GM15510 (cell line): ENCODE results near the gene ACAA1.

Experiments used
- POLR2A ChIP-seq: IDR thresholded peaks from 3 replicates; pipeline ENCODE4 v1.6.1; 2011; ENCODE audit warnings: borderline replicate concordance; ENCODE audit not compliant: insufficient read length; ENCODE audit errors: extremely low read depth

The ACAA1 gene

DNA sequence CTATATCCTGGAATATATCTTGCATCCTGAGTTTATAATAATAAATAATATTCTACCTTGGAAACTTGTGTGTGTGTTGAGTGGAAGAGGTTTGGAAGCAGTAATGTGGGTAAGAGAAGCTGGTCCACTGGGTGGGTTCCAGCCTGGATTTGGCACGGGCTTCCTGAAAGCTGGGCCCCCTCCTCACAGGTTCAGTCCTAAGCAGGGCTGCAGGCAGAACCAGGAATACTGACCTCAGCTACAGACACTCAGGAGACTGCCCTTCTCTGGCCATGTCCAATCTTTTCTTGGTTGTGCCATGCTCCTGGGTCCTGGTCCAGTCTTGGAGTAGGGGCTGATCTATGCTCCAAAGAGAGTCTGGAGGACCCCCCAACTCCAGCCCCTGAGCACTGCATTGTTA is 6.0 kb upstream of the ACAA1 start:
- no peak for TF ChIP-seq POLR2A

GRCh38 chr3:38141952-38142273 is 5.0 kb upstream of the ACAA1 start:
- no peak for TF ChIP-seq POLR2A

- no peak for TF ChIP-seq POLR2A
Measured at GRCh38 chr3:38141173-38141951, 4.4 kb upstream of the ACAA1 start.

- no peak for TF ChIP-seq POLR2A
Measured at GRCh38 chr3:38140326-38141172, 3.6 kb upstream of the ACAA1 start.

- TF ChIP-seq POLR2A, result no peak
Measured at GRCh38 chr3:38139652-38140051, 2.7 kb upstream of the ACAA1 start.

DNA sequence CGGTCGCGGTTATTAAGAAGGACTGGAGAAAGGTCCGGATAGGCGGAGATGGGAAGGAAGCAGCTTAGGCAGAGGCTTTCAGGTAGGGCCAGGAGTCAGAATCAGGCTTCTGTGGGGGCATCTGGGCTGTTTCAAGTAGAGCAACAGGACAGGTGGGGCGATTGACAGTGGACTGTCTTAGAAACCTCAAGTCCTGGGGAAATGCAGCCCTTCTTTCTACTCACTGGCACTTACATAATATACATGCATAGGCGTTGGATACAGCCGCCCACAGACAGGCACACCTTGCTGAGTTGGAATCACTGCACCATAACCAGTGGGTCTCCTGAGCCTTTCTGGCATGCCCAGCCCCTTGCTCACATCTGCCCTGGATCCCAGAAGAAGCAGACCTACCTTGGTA is 2.3 kb upstream of the ACAA1 start:
- TF ChIP-seq POLR2A, result no peak

GRCh38 chr3:38138349-38139190 is 1.6 kb upstream of the ACAA1 start, which contains the start of gene MYD88:
TSS of gene MYD88 (plus strand) at chr3:38138661. CDS start at chr3:38138701, 40 bp downstream.
- peak; percentile 94 for TF ChIP-seq POLR2A

DNA sequence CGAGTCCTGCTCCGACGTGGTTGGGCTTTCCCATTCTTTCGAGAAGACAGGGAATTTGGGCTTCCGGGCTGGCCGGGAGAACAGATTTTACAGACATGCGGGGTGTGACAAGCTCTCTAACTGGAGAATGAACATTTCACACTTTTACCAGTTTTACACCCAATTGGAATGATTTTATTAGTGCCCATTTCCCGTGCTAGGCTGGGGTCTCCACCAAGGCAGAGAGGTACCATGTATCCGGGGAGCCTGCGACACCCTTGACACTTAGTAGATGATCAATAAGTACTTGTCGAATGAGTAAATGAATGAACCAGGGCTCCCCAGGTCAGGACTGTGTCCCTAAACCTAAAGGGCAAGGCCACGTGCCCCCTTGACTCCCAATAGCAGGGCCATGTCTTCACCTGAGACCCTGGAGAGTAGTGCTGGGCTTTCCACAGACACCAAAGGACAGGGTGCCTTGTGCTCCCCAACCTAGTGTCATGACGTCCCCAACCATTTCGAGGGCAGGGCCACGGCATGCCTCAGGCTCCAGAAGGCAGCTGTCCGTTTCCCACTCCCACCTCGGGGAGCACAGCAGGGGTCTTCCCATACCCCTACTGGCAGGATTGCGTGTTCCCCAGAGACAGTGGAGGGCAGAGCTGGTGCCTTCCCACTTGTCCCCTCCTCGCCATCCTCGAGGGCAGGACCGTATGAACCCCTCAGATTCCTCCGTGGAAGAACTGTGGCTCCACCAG is 855 bp upstream of the ACAA1 start:
- TF ChIP-seq POLR2A, result no peak

DNA sequence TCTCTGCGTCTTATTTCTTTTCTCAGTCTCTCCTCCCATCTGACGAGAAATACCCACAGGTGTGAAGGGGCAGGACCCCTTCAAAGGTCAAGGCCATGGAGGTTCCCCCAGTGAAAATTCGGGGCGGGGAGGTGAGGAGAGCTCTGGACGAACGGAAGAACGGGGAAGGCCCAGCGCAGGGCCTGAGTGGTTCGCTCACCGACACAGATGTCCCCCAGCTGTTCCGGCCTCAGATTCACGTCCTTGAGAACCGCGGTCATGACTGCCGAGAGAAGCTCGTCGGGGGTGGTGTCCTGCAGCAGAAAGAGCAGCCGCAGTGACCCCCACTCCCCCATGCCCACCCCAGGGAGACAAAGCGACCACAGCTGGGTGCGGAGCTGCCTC is 542 bp downstream of the ACAA1 start:
- TF ChIP-seq POLR2A, result no peak

- no peak for TF ChIP-seq POLR2A
Measured at GRCh38 chr3:38133557-38134405, 3.1 kb downstream of the ACAA1 start.

DNA sequence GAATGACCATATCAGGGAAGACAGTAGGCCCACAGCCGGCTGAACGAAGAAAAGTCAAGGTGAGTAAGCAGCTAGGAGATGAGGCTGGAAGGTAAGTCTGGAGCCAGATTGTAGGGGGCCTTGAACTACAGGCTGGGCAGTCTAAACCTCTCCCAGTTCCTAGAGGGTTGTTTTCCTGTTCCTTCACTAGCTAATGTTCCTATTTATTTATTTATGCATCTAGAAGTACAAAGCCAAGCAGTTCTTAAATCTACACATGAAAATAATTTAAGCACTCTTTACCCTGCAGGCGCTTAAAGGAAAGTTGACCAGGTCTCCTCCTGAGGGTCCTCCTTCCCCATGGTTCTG is 3.7 kb downstream of the ACAA1 start:
- no peak for TF ChIP-seq POLR2A

DNA sequence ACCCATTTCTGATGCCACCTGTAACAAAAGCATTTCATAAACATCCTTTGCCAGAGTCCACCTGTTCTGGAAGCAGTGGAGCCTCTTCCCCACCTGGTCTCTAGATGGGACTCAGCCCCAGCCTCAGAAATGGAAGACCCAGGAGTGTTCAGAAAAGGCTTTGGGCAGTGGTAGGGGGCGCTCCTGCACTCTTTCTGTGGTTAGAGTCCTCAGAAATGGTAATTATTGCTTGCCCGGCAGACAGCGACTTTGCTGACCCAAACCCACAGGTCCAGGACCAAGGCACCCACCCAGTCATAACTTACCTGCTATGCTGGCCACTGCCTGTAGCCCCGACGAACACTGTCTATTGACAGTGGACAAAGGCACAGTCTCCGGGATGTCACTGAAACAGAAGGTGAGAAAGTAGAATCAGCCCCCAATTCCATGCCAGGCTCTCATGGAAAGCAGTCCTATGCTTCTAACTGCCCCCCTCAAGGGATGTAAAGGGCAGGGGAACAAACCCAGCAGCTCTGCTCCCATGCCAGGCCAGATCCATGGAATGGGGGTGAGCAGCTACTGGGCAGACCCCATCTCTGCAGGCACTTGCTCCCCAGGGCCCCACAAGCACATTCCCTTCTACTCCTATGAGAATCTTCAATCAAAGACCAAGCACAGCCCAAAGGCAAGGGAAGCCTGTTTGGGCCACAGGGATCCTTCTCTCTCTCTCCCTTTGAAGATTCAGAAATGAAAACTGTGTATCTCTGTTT is 5.1 kb downstream of the ACAA1 start:
- TF ChIP-seq POLR2A, result no peak

- TF ChIP-seq POLR2A, result no peak
Measured at GRCh38 chr3:38130631-38131065, 6.3 kb downstream of the ACAA1 start.
